Upper lobe of left lung (tissue), 4 donors: ENCODE measurements around the gene CYP4F2.

Source experiments
- CTCF ChIP-seq, 6 experiments: fragments of 450-650 bp in 4 of 6; fragments of 200-600 bp in 2 of 6; sonication (generic) in 2 of 6; IDR thresholded peaks; one replicate each; pipeline ENCODE4 v1.5.1; 2016 to 2019; ENCODE audit warnings: antibody characterized with exemption in 6 of 6
- EP300 ChIP-seq, 4 donors: sonication (generic); formaldehyde crosslinking; IDR thresholded peaks; one replicate each; pipeline ENCODE4 v1.5.1; 2017; ENCODE audit warnings: antibody characterized with exemption in 4 of 4, control low read depth in 2 of 4
- POLR2A ChIP-seq, 4 donors: fragments of 450-650 bp; IDR thresholded peaks; one replicate each; pipeline ENCODE4 v1.5.1; 2016 to 2017; ENCODE audit warnings: antibody characterized with exemption in 4 of 4, mild to moderate bottlenecking in 2 of 4
- POLR2AphosphoS5 ChIP-seq, 2 donors: sonication (generic); formaldehyde crosslinking; IDR thresholded peaks; one replicate each; pipeline ENCODE4 v1.5.1; 2017; ENCODE audit warnings: antibody characterized with exemption in 2 of 2

- TF ChIP-seq CTCF (IDR thresholded peaks at IDR 0.05) = no peak
- TF ChIP-seq POLR2AphosphoS5 (IDR thresholded peaks at IDR 0.05) = no peak
- TF ChIP-seq POLR2A (IDR thresholded peaks at IDR 0.05) = no peak
- TF ChIP-seq EP300 (IDR thresholded peaks at IDR 0.05) = no peak
Observed at GRCh38 chr19:15897026-15897737, 692 bp downstream of the CYP4F2 start.
